Ascending aorta (tissue), 2 donors: ENCODE results near the gene RALGAPA1. TPM values are rescaled to one million over a fixed set of nuclear protein-coding genes. Genes with fewer than 3 reads are reported as not detected.
A peak's percentile ranks its signal among the peaks of the same experiment; 100 is the strongest.
"Not testable (repeated sequence)": the region's sequence is repeated elsewhere in the genome, so short reads cannot be mapped to it uniquely, and the experiment has no call there.

Experiments
- DNase-seq, 2 donors: peaks; one replicate each; pipeline ENCODE4 v3.0.0-alpha.2; 2019; ENCODE audit warnings: low spot score in 2 of 2
- H3K27ac ChIP-seq, 2 donors: fragments of 200-600 bp; sonication (generic); one replicate each; pipeline ENCODE4 v1.5.1; 2016 to 2017; ENCODE audit warnings: mild to moderate bottlenecking in 1 of 2
- H3K27me3 ChIP-seq: fragments of 200-600 bp; sonication (generic); one replicate; pipeline ENCODE4 v1.5.1; 2017
- H3K36me3 ChIP-seq, 2 donors: fragments of 200-600 bp; sonication (generic); one replicate each; pipeline ENCODE4 v1.5.1; 2016
- H3K4me1 ChIP-seq, 2 donors: fragments of 200-600 bp; sonication (generic); one replicate each; pipeline ENCODE4 v1.5.1; 2016 to 2017; ENCODE audit warnings: mild to moderate bottlenecking in 1 of 2
- H3K4me3 ChIP-seq, 2 donors: fragments of 200-600 bp; sonication (generic); one replicate each; pipeline ENCODE4 v1.5.1; 2016 to 2017; ENCODE audit warnings: mild to moderate bottlenecking in 1 of 2
- H3K9me3 ChIP-seq, 2 donors: fragments of 200-600 bp; sonication (generic); one replicate each; pipeline ENCODE4 v1.5.1; 2016
- intact Hi-C: fragments of 100-400 bp; cut with DNase I; formaldehyde crosslinking; loops from one replicate; pipeline ENCODE4 v1.15.1; 2023
- total RNA-seq: library from RNA; depleted of rRNA; stranded (reverse); fragments of >200 nt; gene quantifications from one replicate; pipeline ENCODE4 v1.1.0, GENCODE V29; 2016
- TF ChIP-seq, protein P1 (sequence below), 3 experiments: fragments of 200-600 bp in 2 of 3; fragments of 450-650 bp in 1 of 3; sonication (generic) in 2 of 3; IDR thresholded peaks; one replicate each; pipeline ENCODE4 v1.5.1; 2016 to 2019; ENCODE audit warnings: antibody characterized with exemption in 3 of 3, mild to moderate bottlenecking in 1 of 3, moderate library complexity in 1 of 3

The RALGAPA1 gene
- total RNA-seq, 1 donor from 2014 or later: 101 TPM

DNA sequence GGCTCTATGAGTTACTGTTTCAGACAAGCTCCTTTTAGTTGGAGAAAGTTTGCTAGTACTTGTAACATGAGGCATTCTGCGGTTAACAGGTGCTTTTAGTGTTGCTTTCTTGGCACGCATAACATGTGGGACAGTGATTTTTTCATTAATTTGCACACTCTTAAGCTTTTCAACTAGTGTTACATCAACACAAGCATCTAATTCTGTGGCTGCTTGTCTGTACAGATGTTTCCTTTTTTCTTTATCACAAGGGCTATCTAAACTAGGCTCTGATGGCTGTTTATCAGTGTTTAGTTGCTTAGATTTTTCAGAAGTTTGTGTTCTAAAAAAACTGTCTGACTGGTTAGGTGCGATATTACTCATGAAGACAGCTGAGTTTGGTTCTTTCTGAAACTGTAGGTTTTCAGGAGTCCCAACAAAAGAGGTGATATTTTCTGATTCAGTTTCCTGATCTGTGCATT lies 120.1 kb downstream of the RALGAPA1 start:
- Histone ChIP-seq H3K4me3 (no peak overlapping the region), H3K27ac (no peak overlapping the region), H3K36me3 (peaks cover 14 to 26% of the 10 kb centered on the region in 2 donors), H3K9me3 (no peaks in the 10 kb centered on the region), H3K4me1 (no peaks in the 10 kb centered on the region), H3K27me3 (no peaks in the 10 kb centered on the region)
- TF ChIP-seq, protein P1, sequence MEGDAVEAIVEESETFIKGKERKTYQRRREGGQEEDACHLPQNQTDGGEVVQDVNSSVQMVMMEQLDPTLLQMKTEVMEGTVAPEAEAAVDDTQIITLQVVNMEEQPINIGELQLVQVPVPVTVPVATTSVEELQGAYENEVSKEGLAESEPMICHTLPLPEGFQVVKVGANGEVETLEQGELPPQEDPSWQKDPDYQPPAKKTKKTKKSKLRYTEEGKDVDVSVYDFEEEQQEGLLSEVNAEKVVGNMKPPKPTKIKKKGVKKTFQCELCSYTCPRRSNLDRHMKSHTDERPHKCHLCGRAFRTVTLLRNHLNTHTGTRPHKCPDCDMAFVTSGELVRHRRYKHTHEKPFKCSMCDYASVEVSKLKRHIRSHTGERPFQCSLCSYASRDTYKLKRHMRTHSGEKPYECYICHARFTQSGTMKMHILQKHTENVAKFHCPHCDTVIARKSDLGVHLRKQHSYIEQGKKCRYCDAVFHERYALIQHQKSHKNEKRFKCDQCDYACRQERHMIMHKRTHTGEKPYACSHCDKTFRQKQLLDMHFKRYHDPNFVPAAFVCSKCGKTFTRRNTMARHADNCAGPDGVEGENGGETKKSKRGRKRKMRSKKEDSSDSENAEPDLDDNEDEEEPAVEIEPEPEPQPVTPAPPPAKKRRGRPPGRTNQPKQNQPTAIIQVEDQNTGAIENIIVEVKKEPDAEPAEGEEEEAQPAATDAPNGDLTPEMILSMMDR (IDR thresholded peaks at IDR 0.05): no peak
- intact Hi-C loops: no loop called here
- DNase-seq: no peak

DNA sequence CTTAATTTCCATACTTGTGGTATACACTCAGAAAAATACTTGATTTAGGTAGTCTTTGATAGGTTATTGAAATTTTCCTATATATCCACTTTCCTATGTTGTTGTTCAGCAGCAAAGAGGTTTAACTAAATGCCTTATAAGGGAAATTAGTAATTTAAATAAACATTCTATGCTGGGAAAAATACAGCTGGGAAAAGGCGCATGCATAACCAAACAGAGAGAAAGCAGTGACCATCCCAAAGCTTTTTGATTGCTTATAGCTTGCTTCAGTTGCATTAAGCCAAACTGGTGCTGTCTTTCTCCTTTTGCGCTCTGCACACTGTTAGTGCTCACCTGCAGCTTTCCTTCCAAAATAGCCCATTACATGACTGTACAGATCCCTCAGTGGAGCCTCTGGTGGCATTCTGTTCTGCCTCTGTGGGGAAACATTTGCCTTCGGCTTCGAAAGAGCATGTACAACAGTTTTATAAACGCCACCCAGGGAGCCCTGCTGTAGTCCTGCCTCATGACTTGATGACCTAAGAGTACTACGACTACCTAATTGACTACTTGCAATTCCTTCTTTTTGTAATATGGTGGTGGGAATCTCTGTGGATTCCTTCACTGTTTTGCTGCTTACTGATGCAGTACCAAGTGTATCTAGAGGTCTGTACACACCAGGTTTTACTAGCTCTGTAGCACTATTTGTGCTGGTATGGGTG lies 120.8 kb downstream of the RALGAPA1 start:
- no peaks in the 10 kb centered on the region for H3K27me3 ChIP-seq
- no peak overlapping the region for H3K27ac ChIP-seq
- H3K4me3 ChIP-seq: no peak overlapping the region
- no peaks in the 10 kb centered on the region for H3K9me3 ChIP-seq
- DNase-seq: no peak
- TF ChIP-seq, protein P1 (IDR thresholded peaks at IDR 0.05): no peak
- H3K4me1 ChIP-seq: no peaks in the 10 kb centered on the region
- H3K36me3 ChIP-seq: peaks cover 16 to 31% of the 10 kb centered on the region in 2 donors
- intact Hi-C loops: no loop called here

DNA sequence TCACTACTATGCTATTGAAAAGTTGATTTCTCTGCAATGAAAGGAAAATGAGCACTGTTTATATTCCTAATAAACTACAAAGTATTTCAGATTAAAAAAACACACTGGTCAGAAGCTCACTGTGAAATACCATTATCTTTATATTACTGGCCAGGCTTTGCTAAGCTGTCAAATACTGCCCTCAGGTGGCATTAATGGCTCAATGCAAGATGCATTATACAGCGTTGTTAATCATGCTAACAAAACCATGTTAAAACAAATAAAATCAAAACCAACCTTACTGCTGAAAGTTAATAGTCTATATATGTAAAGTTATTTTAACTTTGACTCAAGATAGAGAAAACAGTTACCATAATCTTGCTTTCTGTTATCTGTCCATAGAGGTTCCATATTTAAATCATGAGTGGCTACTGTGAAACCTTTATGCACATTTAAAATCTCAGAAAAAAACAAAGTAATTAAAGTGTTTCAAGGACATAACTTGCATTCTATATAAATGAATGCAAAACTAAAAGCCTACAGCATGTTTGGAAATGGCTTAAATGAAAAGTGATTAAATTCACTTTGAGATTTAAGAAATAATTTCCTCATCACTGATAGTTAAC lies 121.7 kb downstream of the RALGAPA1 start:
- Histone ChIP-seq H3K27ac (no peak overlapping the region), H3K36me3 (peaks cover 25 to 40% of the 10 kb centered on the region in 2 donors), H3K9me3 (no peaks in the 10 kb centered on the region), H3K4me1 (no peaks in the 10 kb centered on the region), H3K27me3 (no peaks in the 10 kb centered on the region), H3K4me3 (no peak overlapping the region)
- TF ChIP-seq, protein P1 (IDR thresholded peaks at IDR 0.05): peak; percentile 23 to 66 (median 38)
- intact Hi-C loops: no loop called here
- no peak for DNase-seq

DNA sequence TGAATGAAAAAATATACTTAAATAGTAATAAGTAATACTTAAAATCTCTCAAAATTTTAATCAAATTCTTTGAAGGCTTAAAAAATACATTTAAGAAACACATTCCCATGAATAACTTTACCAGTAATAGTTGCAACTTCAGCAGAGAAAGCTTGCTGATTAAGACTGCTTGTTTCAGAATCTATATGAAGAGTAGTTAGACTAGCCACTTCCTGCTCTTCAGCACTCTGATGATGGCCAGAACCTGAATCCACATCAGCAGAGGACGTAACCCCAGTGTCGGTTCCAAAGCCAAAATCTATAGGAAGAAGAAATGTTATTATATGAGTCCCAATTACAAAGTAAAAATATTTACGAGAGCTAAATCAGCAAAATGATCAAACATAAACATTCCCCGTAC lies 125.4 kb downstream of the RALGAPA1 start:
- peaks cover 28 to 45% of the 10 kb centered on the region in 2 donors for H3K36me3 ChIP-seq
- H3K4me3 ChIP-seq, intact Hi-C loops, DNase-seq, H3K9me3 ChIP-seq, H3K4me1 ChIP-seq, H3K27me3 ChIP-seq, H3K27ac ChIP-seq: not testable (repeated sequence)

DNA sequence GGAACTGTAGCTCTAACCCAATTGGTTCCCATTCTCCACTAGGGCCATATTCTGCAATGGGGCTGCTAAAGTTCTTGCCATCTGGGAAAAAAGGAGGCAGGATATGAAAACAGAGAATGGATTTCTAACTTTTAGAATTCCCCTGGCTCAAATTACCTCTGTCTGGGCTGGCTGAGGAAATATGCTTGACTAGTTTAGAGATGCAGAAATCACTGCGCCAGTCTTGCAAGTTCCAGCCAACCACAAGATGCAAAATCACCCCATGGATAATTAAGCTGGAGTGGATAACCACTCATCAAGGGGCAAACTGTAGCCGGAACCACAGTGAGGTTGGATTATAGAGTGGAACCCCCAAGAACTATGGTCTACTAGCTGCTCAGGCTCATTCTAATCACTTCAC lies 126.3 kb downstream of the RALGAPA1 start:
- peaks cover 24 to 39% of the 10 kb centered on the region in 2 donors for H3K36me3 ChIP-seq
- H3K27ac ChIP-seq: no peak overlapping the region
- no peak for DNase-seq
- TF ChIP-seq, protein P1 (IDR thresholded peaks at IDR 0.05): no peak
- intact Hi-C loops: no loop called here
- no peaks in the 10 kb centered on the region for H3K27me3 ChIP-seq
- H3K9me3 ChIP-seq: no peaks in the 10 kb centered on the region
- H3K4me1 ChIP-seq: no peaks in the 10 kb centered on the region
- no peak overlapping the region for H3K4me3 ChIP-seq

DNA sequence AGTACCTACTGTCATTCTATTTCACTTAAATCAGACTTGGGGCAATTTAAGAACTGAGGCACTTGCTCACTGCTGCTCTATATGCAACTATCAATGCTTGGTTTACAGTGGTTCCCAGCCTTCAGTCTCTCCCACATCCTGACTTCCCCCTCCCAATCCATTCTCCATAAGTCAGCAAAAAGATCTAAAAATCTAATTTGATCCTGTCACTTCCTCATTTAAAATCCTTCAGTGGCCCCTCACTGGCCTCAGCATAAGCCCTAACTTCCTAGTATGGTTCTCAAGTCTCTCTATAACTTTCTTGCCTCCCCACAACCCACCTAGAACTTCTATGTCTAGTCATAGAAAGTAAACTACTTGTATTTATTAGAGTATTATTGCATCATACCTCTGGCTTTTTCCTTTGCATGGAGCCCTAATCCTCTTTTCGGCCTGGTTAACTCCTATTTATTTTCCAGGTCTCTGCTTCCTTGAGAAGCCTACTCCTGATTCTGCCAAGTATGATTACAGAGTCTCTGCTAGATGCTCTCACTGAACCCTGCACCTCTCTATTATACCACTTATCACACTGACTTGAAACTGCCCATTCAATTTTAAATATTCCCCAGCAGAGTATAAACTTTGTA lies 130.6 kb downstream of the RALGAPA1 start:
- TF ChIP-seq, protein P1 (IDR thresholded peaks at IDR 0.05): no peak
- Histone ChIP-seq H3K9me3 (no peaks in the 10 kb centered on the region), H3K27ac (no peak overlapping the region), H3K36me3 (peaks cover 40 to 60% of the 10 kb centered on the region in 2 donors), H3K27me3 (no peaks in the 10 kb centered on the region), H3K4me1 (no peaks in the 10 kb centered on the region), H3K4me3 (no peak overlapping the region)
- no peak for DNase-seq
- intact Hi-C loops: no loop called here
